ENCODE results near the gene NMNAT2.

NMNAT2 gene

GRCh38 chr1:183300828-183301227 lies 117.4 kb downstream of the NMNAT2 start:
- DNase-seq (ENCODE audit: low read depth), result no peak
- no peak overlapping the region for H3K4me3 ChIP-seq (ENCODE audit: low read length)
- TF ChIP-seq CTCF (conservative IDR thresholded peaks at IDR 0.05; ENCODE audit: low read length), result no peak

GRCh38 chr1:183300395-183300794 lies 117.8 kb downstream of the NMNAT2 start:
- TF ChIP-seq CTCF (conservative IDR thresholded peaks at IDR 0.05; ENCODE audit: low read length), result no peak
- H3K4me3 ChIP-seq (ENCODE audit: low read length), result no peak overlapping the region
- DNase-seq (ENCODE audit: low read depth), result no peak

- H3K4me3 ChIP-seq (ENCODE audit: low read length), result no peak overlapping the region
- DNase-seq (ENCODE audit: low read depth), result no peak
- no peak for TF ChIP-seq CTCF (conservative IDR thresholded peaks at IDR 0.05; ENCODE audit: low read length)
Observed at GRCh38 chr1:183296782-183297181, 121.4 kb downstream of the NMNAT2 start.

GRCh38 chr1:183295521-183295920 lies 122.7 kb downstream of the NMNAT2 start:
- TF ChIP-seq CTCF (conservative IDR thresholded peaks at IDR 0.05; ENCODE audit: low read length), result no peak
- no peak overlapping the region for H3K4me3 ChIP-seq (ENCODE audit: low read length)
- DNase-seq (ENCODE audit: low read depth), result no peak

- TF ChIP-seq CTCF (conservative IDR thresholded peaks at IDR 0.05; ENCODE audit: low read length), result no peak
- no peak overlapping the region for H3K4me3 ChIP-seq (ENCODE audit: low read length)
- no peak for DNase-seq (ENCODE audit: low read depth)
Observed at GRCh38 chr1:183293876-183294275, 124.3 kb downstream of the NMNAT2 start.

GRCh38 chr1:183293241-183293640 lies 124.9 kb downstream of the NMNAT2 start:
- no peak for DNase-seq (ENCODE audit: low read depth)
- no peak for TF ChIP-seq CTCF (conservative IDR thresholded peaks at IDR 0.05; ENCODE audit: low read length)
- H3K4me3 ChIP-seq (ENCODE audit: low read length), result no peak overlapping the region

- no peak overlapping the region for H3K4me3 ChIP-seq (ENCODE audit: low read length)
- DNase-seq (ENCODE audit: low read depth), result peak; percentile 76
- TF ChIP-seq CTCF (conservative IDR thresholded peaks at IDR 0.05; ENCODE audit: low read length), result no peak
Observed at GRCh38 chr1:183291802-183292514, 126.2 kb downstream of the NMNAT2 start.

All from AG10803 (cell line).